Right forelimb (tissue), 1 donor: Measurements from ENCODE around the gene NME4.
A peak's percentile ranks its signal among the peaks of the same experiment; 100 is the strongest.

Experiments
- DNase-seq: peaks from one replicate; pipeline ENCODE4 v3.0.0-alpha.2; 2018

Gene NME4

DNA sequence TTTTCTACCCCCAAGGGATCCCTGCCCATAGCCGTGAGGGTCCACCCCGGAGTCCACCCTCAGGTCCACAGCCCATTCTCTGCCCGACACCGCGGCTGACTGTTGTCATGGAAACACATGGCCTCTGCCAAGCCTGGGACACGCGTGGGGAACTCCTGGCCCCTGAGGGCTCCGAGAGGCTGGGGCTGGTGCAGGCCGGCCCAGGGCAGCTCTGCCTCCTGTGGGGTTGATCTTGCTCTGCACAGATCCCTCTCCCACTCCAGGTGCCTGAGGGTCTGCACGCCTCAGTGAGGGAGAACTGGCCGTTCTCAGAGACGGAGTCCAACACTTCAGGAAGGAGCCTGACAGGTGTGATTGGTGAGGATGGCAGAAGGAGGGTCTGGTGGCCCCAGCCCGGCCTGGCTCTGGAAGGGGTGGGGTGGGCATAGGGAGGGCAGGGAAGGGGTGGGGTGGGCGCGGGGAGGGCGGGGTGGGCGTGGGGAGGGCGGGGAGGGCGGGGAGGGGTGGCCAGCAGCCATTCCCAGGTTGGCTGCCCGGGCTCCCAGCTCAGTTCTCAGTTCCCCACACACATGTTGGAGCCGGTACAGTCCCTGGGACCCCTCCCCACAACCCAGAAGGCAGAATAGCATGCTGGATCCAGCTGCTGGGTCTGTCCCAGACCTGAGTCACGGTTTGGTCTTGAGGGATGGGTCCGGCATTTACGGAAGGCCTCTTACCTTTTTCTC, 33.1 kb upstream of the NME4 start:
- no peak for DNase-seq

- DNase-seq: no peak
Measured at GRCh38 chr16:364595-365491, 32.2 kb upstream of the NME4 start.

DNA sequence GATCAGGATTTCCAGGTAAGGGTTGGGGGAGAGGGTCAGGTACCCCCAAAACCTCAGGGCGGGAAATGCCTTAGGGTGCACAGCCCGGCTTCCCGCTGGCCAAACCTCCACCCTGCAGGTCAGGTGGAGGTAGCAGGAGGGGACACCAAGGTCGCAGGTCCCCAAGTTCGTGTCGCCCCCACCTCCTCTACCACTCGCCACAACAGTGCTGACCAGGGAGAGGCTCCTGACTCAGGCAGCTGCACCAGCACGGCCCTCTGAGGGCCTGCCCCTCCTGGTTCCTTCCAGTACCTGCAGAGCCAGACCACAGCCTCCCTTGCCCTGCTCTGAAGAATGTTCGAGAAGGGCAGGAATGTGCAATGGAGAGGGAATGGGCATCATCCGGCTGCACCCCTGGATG, 30.5 kb upstream of the NME4 start:
- DNase-seq: no peak

DNA sequence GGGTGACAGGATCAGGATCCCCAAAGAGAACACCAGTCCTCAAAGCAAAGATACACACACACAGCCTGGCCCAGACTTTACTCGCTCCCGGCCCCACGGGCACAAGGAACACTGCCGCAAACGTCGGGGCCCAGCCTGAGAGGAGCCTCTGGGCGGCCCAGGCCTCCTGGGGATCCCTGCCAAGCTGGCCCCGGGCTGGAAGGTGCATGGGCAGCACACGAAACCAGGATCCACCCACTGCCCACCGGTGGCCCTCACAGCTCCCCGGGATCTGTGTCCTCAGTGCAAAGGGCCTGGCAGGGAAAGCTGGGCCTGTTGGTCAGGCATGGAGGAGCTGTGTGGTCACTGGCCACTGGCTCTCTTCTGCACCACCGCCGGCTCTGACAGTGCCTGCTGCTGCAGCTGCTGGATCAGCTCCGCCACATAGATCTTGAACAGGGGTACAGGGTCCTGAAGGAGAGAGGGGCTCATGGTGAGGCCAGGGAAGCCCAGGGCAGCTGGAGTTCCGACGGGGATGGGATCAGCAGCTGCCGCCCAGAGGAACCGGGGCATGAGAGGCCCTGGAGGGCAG, 29.6 kb upstream of the NME4 start:
- no peak for DNase-seq

DNA sequence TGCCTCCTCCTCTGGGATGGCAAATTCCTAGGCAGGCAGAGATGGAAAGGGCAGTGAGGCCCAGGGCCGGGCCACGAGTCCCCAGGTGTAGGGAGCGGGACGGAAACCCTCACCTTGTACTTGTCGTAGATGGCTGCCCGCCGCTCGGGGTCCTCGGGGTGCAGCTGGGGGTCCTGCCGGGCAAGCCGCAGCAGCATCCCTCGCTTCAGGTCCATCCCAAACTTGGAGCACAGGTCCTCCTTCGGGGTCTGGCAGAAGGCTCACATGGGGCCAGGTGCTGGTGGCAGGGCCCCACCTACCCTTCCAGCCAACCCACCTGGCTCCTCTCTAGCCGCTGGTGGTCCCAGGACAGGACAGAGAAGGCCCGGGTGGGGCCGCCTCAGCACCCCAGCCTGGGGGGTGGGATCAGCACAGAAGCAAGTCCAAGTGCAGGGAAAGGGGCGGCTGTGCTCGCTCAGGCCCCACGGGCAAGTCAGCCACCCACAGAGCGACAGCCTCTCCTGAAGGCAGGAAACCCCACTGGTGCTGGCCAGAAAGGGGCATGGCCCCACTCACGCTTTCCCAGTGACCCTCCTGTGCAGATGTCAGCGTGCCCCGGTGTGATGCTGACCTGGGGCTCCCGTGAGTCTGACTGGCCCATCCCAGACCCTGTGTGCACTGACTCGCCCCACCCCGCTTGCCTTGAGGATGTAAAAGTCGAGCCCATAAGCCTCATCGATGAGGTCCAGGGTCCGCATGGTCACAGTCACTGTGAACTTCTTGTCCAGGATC, 28.4 kb upstream of the NME4 start:
- no peak for DNase-seq

GRCh38 chr16:369275-369865, 27.6 kb upstream of the NME4 start:
- no peak for DNase-seq

GRCh38 chr16:369866-370436, 27.0 kb upstream of the NME4 start:
- no peak for DNase-seq

GRCh38 chr16:370443-370842, 26.6 kb upstream of the NME4 start, which contains the start of gene MRPL28:
Gene MRPL28 (minus strand): TSS chr16:370538. CDS start chr16:370218, 320 bp downstream.
- peak; percentile 96 for DNase-seq

DNA sequence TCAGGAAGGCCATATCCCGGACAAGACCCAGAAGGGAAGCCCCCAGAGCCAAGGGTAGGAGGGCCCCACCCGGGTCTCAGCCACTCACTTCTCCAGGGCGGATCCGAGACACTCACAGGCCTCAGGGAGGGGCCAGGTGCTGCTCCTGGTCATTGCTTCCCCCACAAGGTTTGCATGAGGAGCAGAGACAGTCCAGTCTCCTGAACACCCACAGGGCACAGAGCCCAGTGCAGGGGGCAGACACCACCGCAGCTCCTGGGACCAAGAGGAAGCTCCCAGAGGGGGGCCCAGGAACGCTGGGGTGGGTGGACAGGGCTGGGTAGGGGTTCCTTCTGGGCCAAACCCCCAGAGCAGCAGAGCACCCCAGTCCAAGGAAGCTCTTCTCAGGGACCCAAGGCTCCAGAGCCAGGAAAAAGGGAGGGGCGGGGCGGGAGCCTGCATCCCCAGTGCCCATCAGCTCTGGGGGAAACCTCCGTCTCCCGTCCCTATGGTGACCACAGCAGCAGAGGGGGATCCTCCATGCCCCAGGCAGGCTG, 26.0 kb upstream of the NME4 start:
- DNase-seq: no peak

- DNase-seq: no peak
Measured at GRCh38 chr16:371515-372301, 25.3 kb upstream of the NME4 start.

GRCh38 chr16:372302-372983, 24.6 kb upstream of the NME4 start:
- DNase-seq: no peak

DNA sequence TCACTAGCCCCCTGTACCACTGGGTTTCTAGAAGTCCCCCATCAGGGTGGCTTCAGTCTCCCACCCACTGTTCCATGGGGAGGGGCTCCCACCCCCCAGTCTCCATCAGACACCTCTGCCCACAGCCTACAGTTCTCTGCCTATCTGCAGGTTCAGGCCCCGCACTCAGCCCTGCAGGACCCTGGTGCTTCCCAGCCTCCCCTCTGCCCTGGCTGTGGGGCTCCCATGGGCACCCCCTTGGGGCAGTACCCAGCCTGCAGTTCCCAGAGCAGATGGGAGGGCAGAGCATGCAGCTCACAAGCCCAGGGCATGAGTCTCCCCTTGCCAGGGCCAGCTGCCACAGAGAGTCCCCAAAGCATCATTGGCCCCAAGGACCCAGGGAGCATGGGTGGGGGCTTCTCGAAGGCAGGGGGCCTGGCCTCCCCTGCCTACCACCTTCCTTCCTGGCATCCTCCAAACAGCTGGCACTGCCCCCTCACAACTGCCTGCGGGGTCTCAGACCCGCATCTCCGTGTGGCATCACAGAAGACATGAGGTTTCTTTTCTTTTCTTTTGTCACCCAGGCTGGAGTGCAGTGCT, 23.9 kb upstream of the NME4 start:
- DNase-seq: no peak

GRCh38 chr16:373848-374615, 23.0 kb upstream of the NME4 start:
- DNase-seq: no peak

- no peak for DNase-seq
Measured at GRCh38 chr16:374616-374926, 22.4 kb upstream of the NME4 start.

- DNase-seq: no peak
Measured at GRCh38 chr16:375212-375611, 21.8 kb upstream of the NME4 start.

DNA sequence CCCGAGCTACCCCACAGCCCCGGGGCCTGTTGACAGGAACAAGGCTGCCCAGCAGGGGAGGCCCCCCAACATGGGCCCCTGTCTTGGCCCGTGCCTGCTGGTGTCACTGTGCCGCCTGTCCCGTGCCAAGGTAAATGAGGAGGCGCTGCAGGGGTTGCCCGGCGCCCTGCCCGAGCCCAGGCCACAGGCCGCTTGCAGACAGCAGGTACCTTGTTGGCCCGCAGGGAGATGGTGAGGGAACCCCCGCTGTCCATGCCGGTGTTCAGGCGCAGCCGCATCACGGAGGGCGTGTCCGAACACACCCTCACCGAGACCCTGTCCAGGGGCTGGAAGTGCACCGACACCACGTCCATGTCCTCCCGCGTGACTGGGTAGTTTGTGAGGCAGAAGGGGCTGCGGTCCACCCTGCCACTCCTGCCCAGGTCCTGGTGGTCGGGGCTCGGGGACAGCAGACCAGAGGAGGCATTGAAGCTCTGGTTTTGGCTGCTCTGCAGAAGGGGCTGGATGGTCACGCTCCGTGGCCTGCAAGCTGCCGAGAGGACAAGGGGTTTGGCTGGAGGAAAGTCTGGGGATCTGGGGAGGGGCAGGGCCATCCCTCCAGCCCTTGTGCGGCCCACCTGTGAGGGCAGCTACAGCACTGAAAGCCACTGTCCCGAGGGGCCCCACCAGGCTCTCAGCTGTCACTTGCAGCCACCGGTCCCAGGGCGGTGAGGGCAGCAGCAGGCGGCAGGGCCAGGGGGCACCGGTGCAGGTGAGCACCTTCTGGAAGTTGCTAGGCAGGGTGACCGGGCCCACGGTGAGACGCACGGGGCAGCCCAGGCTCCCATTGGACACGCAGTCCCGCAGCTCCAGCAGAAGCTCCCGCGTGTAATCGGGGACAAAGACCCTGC, 20.8 kb upstream of the NME4 start:
- DNase-seq: no peak

- no peak for DNase-seq
Measured at GRCh38 chr16:376817-377418, 20.1 kb upstream of the NME4 start.

GRCh38 chr16:377419-377951, 19.5 kb upstream of the NME4 start:
- DNase-seq: no peak
